ENCODE data around the gene COL5A1. TPM values are rescaled to one million over a fixed set of nuclear protein-coding genes. Genes with fewer than 3 reads are reported as not detected.
A peak's percentile ranks its signal among the peaks of the same experiment; 100 is the strongest.

The COL5A1 gene
- total RNA-seq, 4 donors from 2014 or later: 1.6 to 2.8 (median 2.3) TPM

GRCh38 chr9:134690946-134691694 lies 49.5 kb downstream of the COL5A1 start:
- H3K36me3 ChIP-seq: no peaks in the 10 kb centered on the region
- TF ChIP-seq POLR2A (IDR thresholded peaks at IDR 0.05) (no peak), CTCF (IDR thresholded peaks at IDR 0.05 in 4 of 5, conservative IDR thresholded peaks at IDR 0.05 in 1 of 5) (no peak)
- H3K4me1 ChIP-seq: no peaks in the 10 kb centered on the region
- H3K9me3 ChIP-seq: no peaks in the 10 kb centered on the region
- ATAC-seq: no peak
- intact Hi-C loops (cut with DNase I; ENCODE audit: low total_unique reads) (no loop called here), in situ Hi-C loops (cut with MboI; ENCODE audit: low sequenced_read_pairs in 4 of 4) (loop anchor here in 1 of 4 donors (10.0 kb wide), 1 partner anchor 54 kb away; no protein-coding TSS in a partner anchor)
- H3K27ac ChIP-seq: peak overlapping the region in 1 of 4 donors; percentile 41
- H3K4me3 ChIP-seq: no peak overlapping the region
- peaks cover 0 to 7% (median 0%) of the 10 kb centered on the region in 3 donors for H3K27me3 ChIP-seq
- DNase-seq: no peak

- in situ Hi-C loops (cut with MboI; ENCODE audit: low sequenced_read_pairs in 4 of 4): loop anchor here in 1 of 4 donors (10.0 kb wide), 1 partner anchor 53 kb away; no protein-coding TSS in a partner anchor
- ATAC-seq (no peak), DNase-seq (no peak)
- Histone ChIP-seq H3K4me1 (no peaks in the 10 kb centered on the region), H3K9me3 (no peaks in the 10 kb centered on the region), H3K36me3 (no peaks in the 10 kb centered on the region), H3K27me3 (peaks cover 0 to 7% (median 0%) of the 10 kb centered on the region in 3 donors), H3K27ac (peak overlapping the region in 1 of 4 donors; percentile 22), H3K4me3 (no peak overlapping the region)
- intact Hi-C loops (cut with DNase I; ENCODE audit: low total_unique reads): no loop called here
- TF ChIP-seq CTCF (IDR thresholded peaks at IDR 0.05 in 4 of 5, conservative IDR thresholded peaks at IDR 0.05 in 1 of 5) (no peak), POLR2A (IDR thresholded peaks at IDR 0.05) (no peak)
These were observed 50.3 kb downstream of the COL5A1 start for GRCh38 chr9:134691695-134692572.

DNA sequence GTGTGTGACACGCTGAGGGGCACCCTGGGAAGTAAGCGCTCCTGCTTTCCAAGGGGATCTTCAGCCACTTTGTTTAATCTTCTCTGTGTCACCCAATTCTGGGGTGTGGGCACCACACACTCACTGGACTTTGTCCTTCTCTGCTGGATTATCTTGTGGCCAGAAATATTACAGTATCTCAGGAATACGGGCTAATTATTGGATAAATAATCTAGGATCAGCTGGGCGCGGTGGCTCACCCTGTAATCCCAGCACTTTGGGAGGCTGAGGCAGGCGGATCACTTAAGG lies 50.9 kb downstream of the COL5A1 start:
- intact Hi-C loops (cut with DNase I; ENCODE audit: low total_unique reads): no loop called here
- no peaks in the 10 kb centered on the region for H3K9me3 ChIP-seq
- peak overlapping the region in 1 of 4 donors; percentile 22 for H3K27ac ChIP-seq
- in situ Hi-C loops (cut with MboI; ENCODE audit: low sequenced_read_pairs in 4 of 4): loop anchor here in 1 of 4 donors (10.0 kb wide), 1 partner anchor 52 kb away; no protein-coding TSS in a partner anchor
- H3K4me3 ChIP-seq: no peak overlapping the region
- H3K4me1 ChIP-seq: no peaks in the 10 kb centered on the region
- no peaks in the 10 kb centered on the region for H3K36me3 ChIP-seq
- H3K27me3 ChIP-seq: peaks cover 0 to 7% (median 0%) of the 10 kb centered on the region in 3 donors
- no peak for DNase-seq
- ATAC-seq: no peak
- TF ChIP-seq POLR2A (IDR thresholded peaks at IDR 0.05) (no peak), CTCF (IDR thresholded peaks at IDR 0.05 in 4 of 5, conservative IDR thresholded peaks at IDR 0.05 in 1 of 5) (no peak)

DNA sequence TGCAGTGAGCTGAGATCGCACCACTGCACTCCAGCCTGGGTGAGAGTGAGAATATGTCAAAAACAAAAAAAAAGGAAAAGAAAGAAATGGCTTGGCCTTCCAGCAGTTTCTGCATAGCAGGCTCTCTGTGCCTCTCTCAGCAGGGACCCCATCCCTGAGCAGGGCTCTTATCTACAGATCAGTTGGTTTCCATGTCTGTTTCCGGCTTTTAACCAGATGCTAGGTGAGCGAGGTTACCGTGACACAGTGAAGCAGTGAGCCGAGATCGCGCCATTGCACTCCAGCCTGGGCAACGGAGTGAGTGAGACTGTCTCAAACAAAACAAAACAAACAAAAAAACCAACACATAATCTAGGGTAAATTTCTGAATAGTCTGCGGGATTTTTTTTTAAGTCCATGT lies 51.4 kb downstream of the COL5A1 start:
- ATAC-seq (no peak), DNase-seq (no peak)
- Histone ChIP-seq H3K4me1 (no peaks in the 10 kb centered on the region), H3K36me3 (no peaks in the 10 kb centered on the region), H3K4me3 (no peak overlapping the region), H3K9me3 (no peaks in the 10 kb centered on the region), H3K27ac (no peak overlapping the region), H3K27me3 (peaks cover 0 to 7% (median 0%) of the 10 kb centered on the region in 3 donors)
- in situ Hi-C loops (cut with MboI; ENCODE audit: low sequenced_read_pairs in 4 of 4): loop anchor here in 1 of 4 donors (10.0 kb wide), 1 partner anchor 52 kb away; no protein-coding TSS in a partner anchor
- intact Hi-C loops (cut with DNase I; ENCODE audit: low total_unique reads): no loop called here
- no peak for TF ChIP-seq CTCF (IDR thresholded peaks at IDR 0.05 in 4 of 5, conservative IDR thresholded peaks at IDR 0.05 in 1 of 5)
- TF ChIP-seq POLR2A (IDR thresholded peaks at IDR 0.05): no peak
